ENCODE data around the gene GPR87.

GPR87 gene

DNA sequence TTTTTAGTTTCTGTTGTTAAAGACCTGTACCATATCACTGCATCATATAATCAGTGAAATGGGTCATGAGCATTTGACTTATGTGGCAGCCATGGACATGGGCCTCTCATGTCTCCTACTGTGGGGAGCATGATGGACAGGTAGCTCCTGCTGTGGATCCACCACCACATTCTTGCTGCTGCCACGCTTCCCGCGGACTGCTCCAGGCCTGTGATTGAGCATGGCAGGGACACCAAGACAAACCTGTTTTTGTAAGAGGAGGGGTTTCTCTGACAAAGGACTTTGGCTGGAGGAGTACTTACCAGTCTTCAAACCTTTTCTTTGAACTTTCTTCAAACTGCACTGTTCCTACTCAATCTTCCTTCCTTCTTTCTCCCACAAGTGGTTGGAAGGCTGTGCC is 20.4 kb downstream of the GPR87 start:
- TF ChIP-seq, protein P1, sequence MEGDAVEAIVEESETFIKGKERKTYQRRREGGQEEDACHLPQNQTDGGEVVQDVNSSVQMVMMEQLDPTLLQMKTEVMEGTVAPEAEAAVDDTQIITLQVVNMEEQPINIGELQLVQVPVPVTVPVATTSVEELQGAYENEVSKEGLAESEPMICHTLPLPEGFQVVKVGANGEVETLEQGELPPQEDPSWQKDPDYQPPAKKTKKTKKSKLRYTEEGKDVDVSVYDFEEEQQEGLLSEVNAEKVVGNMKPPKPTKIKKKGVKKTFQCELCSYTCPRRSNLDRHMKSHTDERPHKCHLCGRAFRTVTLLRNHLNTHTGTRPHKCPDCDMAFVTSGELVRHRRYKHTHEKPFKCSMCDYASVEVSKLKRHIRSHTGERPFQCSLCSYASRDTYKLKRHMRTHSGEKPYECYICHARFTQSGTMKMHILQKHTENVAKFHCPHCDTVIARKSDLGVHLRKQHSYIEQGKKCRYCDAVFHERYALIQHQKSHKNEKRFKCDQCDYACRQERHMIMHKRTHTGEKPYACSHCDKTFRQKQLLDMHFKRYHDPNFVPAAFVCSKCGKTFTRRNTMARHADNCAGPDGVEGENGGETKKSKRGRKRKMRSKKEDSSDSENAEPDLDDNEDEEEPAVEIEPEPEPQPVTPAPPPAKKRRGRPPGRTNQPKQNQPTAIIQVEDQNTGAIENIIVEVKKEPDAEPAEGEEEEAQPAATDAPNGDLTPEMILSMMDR (IDR thresholded peaks at IDR 0.05; ENCODE audit: control insufficient read depth, extremely low read depth, insufficient read depth): no peak
- no peak for DNase-seq (ENCODE audit: low read depth)
- H3K4me3 ChIP-seq (ENCODE audit: low read depth, low read length): no peak overlapping the region

DNA sequence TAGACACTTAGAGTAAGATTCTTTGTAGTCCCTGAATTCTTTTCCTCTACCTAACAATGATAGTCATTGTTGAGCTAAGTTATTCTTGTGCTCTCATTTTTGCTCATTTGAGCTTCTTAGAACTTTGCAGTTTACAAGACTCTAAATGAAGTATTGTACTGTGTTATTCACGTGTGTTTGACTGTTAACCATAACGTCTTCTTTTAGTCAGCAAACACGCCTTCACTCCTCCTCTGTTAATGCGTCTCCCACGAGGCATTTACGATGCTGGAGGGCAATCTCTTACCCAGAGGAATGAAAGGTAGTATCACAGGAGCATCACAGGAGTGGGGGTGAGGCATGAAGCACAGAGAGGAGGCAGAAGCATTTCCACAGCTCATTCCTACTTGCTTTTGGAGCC is 23.5 kb downstream of the GPR87 start:
- TF ChIP-seq, protein P1 (IDR thresholded peaks at IDR 0.05; ENCODE audit: control insufficient read depth, extremely low read depth, insufficient read depth): no peak
- H3K4me3 ChIP-seq (ENCODE audit: low read depth, low read length): no peak overlapping the region
- no peak for DNase-seq (ENCODE audit: low read depth)

DNA sequence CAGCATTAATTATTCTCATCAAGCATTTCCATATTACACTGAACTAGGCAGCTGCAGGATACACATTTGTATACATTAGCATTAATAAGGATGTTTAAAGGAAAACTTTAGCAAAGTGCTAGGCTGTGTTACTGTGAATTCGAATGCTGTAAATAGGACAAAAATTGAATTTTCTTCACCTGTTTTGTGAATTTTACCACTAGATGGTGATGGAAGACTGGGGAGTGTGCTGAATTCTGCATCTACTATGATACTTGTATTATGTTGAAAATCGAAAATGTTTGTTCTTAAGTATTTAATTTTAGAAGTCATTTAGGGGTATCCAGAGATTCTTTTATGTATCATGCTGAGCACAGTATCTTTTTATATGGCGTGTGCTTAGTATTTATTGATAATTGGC is 25.9 kb downstream of the GPR87 start:
- TF ChIP-seq, protein P1 (IDR thresholded peaks at IDR 0.05; ENCODE audit: control insufficient read depth, extremely low read depth, insufficient read depth): peak; percentile 47
- DNase-seq (ENCODE audit: low read depth): no peak
- H3K4me3 ChIP-seq (ENCODE audit: low read depth, low read length): no peak overlapping the region

DNA sequence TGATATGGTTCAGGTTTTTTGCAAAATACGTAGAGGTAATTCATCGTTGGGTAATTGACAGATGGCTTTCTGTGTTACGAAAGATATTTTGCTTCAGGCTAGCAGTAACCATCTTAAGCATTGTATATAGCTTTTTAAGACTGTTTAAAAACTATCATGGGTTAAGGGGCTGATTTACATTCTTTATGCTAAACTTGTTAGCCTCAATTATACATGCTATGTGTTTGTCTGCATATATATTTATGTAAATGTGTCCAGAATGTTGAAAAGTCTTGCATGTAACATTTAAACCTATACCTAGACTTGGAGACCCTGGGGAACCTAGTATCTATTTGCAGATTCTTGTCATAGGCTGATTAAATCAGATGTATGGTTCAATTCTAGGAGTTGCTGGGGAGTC is 27.2 kb downstream of the GPR87 start:
- DNase-seq (ENCODE audit: low read depth): no peak
- TF ChIP-seq, protein P1 (IDR thresholded peaks at IDR 0.05; ENCODE audit: control insufficient read depth, extremely low read depth, insufficient read depth): no peak
- H3K4me3 ChIP-seq (ENCODE audit: low read depth, low read length): no peak overlapping the region

DNA sequence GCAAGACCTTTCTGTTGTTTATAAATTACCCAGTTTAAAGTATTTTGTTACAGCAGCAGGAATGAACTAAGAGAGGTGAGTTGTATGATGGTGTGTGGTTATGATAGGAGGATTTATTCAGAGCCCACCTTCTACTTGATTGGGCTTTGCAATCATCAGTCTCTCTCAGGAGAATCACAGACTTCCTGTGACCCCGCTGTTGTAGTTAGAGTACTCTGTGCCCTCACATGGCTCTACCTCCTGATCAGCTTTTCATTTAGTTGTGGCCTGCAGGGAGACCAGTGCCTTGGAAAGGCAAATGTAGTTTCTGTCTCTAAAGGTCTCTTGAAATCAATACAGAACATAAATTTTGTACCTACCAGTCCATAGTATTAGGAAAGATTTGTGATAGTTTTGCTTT is 30.7 kb downstream of the GPR87 start:
- H3K4me3 ChIP-seq (ENCODE audit: low read depth, low read length): no peak overlapping the region
- DNase-seq (ENCODE audit: low read depth): no peak
- TF ChIP-seq, protein P1 (IDR thresholded peaks at IDR 0.05; ENCODE audit: control insufficient read depth, extremely low read depth, insufficient read depth): no peak

DNA sequence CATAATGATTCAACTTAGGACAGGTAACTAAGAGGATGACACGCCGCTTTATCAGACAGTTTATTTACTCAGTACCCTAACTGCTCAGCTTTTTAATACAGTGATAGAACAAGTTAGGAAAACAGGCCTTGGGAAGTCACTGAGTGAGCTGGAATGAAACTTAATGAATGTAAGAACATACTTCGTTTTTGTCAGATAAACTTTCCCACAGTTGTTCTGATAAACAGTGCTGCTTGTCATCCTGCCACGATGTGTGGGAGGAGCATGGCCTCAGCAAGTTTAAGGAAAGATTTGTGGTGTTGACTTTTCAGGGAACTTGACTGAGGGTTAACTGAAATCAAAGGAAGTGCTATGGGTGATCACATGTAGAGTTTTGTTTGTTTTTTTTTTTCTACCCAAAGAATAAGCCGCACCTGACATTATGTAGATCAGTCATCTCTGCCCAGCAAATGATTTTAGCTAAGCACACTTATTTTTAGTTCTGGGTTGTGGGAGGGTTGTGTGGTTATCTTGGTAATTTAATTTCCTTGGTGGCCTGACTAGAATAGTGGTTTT is 32.6 kb downstream of the GPR87 start:
- DNase-seq (ENCODE audit: low read depth): peak; percentile 54
- TF ChIP-seq, protein P1 (IDR thresholded peaks at IDR 0.05; ENCODE audit: control insufficient read depth, extremely low read depth, insufficient read depth): no peak
- H3K4me3 ChIP-seq (ENCODE audit: low read depth, low read length): no peak overlapping the region

DNA sequence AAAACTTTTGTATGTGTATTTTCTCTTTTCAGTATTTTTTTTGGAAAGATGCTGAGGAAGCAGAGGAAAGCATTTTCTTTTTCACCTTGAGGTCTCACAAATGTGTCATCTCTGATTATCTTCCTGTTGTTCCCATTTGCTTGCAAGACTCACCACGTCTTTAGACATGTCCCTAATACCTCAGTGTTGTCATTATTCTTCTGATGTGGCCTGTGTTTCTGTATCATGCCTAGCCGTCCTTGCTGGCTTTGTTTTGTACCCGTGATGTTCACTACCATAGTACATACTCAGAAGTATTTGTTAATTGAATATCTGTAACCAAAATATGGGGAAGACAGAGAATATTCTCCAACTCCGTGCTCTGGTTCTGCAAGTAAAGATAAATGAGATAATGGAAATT is 33.2 kb downstream of the GPR87 start:
- TF ChIP-seq, protein P1 (IDR thresholded peaks at IDR 0.05; ENCODE audit: control insufficient read depth, extremely low read depth, insufficient read depth): no peak
- DNase-seq (ENCODE audit: low read depth): no peak

More for the DNA sequence above, 33.2 kb downstream of the GPR87 start:
- H3K4me3 ChIP-seq (ENCODE audit: low read depth, low read length): no peak overlapping the region

Data from LNCaP clone FGC (cell line).